ENCODE measurements around the gene DPP4. TPM values are rescaled to one million over a fixed set of nuclear protein-coding genes. Genes with fewer than 3 reads are reported as not detected.

DPP4 gene
- total and polyA plus RNA-seq, 2 of the 4 experiments (the other 2 are of a cell fraction), result 13.2 to 19.0 TPM

GRCh38 chr2:162113776-162114168, 39.8 kb upstream of the DPP4 start:
- H4K20me1 ChIP-seq (ENCODE audit: insufficient read depth, low read length), result no peaks in the 10 kb centered on the region
- no CpG with 5 or more reads among the region's 1 CpG for WGBS, 2 experiments (ENCODE audit: extremely low coverage in 2 of 2, insufficient read length in 1 of 2)
- H2AK9ac ChIP-seq (replicated peaks; ENCODE audit: low read depth, low read length, poor library complexity), result no peak overlapping the region
- H3K4me3 ChIP-seq (ENCODE audit: insufficient read depth, low read depth, low read length), result no peak overlapping the region
- DNase-seq (peak; percentile 80), ATAC-seq (ENCODE audit: low read depth) (peak; percentile 76)
- H2AK5ac ChIP-seq (ENCODE audit: low read depth, low read length), result no peak overlapping the region
- in situ Hi-C loops (cut with MboI; ENCODE audit: low sequenced_read_pairs) (no loop called here), intact Hi-C loops (cut with micrococcal nuclease) (no loop called here), dilution Hi-C loops (cut with HindIII; ENCODE audit: low sequenced_read_pairs, unreplicated experiment) (no loop called here)
- peaks cover 13% of the 10 kb centered on the region for H3K4me1 ChIP-seq (ENCODE audit: control insufficient read depth, insufficient read depth, low read length)
- H3K9me1 ChIP-seq (ENCODE audit: insufficient read depth, low read length), result no peaks in the 10 kb centered on the region
- H3K14ac ChIP-seq (replicated peaks; ENCODE audit: low read depth, low read length), result no peak overlapping the region
- H3K27me3 ChIP-seq (ENCODE audit: control insufficient read depth, insufficient read depth, low read length), result no peaks in the 10 kb centered on the region
- no TSS peak for BruUV-seq (replicated peaks)
- ChIA-PET POLR2A (ENCODE audit: unreplicated experiment) (no interaction called here), CTCF (interaction anchor here (1.7 kb wide), 1 partner anchor 167 kb away, joined by 5 read pairs; no protein-coding TSS in a partner anchor)
- H2BK5ac ChIP-seq (ENCODE audit: low read depth, low read length, poor library complexity, severe bottlenecking), result no peak overlapping the region
- H3K36me3 ChIP-seq (ENCODE audit: control insufficient read depth, insufficient read depth, low read length), result no peaks in the 10 kb centered on the region
- H3K23ac ChIP-seq (ENCODE audit: low read depth, low read length), result no peak overlapping the region
- H2BK20ac ChIP-seq (ENCODE audit: low read depth, low read length), result no peak overlapping the region
- H3K79me1 ChIP-seq (ENCODE audit: low read depth in 1 of 2, low read length in 2 of 2), result no peaks in the 10 kb centered on the region
- H3K27ac ChIP-seq (ENCODE audit: insufficient read depth, low read length), result no peak overlapping the region
- H2BK15ac ChIP-seq (ENCODE audit: low read depth, low read length), result no peak overlapping the region
- TF ChIP-seq RFX5 (IDR thresholded peaks at IDR 0.05; ENCODE audit: low read depth, low read length), result no peak
- peak; percentile 99 for TF ChIP-seq CEBPB (IDR thresholded peaks at IDR 0.05; ENCODE audit: low read depth, low read length)
- peak; percentile 63 for TF ChIP-seq MAFK (IDR thresholded peaks at IDR 0.05; ENCODE audit: low read depth, low read length)
- H3K56ac ChIP-seq (ENCODE audit: extremely low read depth, insufficient read depth, low read length), result no peak overlapping the region
- H3K9ac ChIP-seq (ENCODE audit: low read depth, low read length), result no peak overlapping the region
- H3K4ac ChIP-seq (ENCODE audit: low read depth, low read length), result no peak overlapping the region
- no peak overlapping the region for H2BK120ac ChIP-seq (ENCODE audit: low read depth, low read length)
- no peak overlapping the region for H2AFZ ChIP-seq (replicated peaks; ENCODE audit: low read length, poor library complexity)
- peaks cover 5% of the 10 kb centered on the region for H3K9me3 ChIP-seq (ENCODE audit: control insufficient read depth, insufficient read depth, low read length)
- H3K4me2 ChIP-seq (ENCODE audit: low read depth, low read length), result 0 out of 2 replicates have a peak overlapping the region, but pooled peaks have one; percentile 7
- no peak overlapping the region for H4K91ac ChIP-seq (ENCODE audit: insufficient read depth, low read depth, low read length)
- H3K18ac ChIP-seq (ENCODE audit: low read depth, low read length), result no peak overlapping the region
- H4K8ac ChIP-seq (ENCODE audit: low read depth in 2 of 2, low read length in 2 of 2), result no peak overlapping the region
- H4K5ac ChIP-seq (ENCODE audit: low read depth, low read length), result no peak overlapping the region
